HepG2 (cell line): ENCODE measurements around the gene CCL17. TPM values are rescaled to one million over a fixed set of nuclear protein-coding genes. Genes with fewer than 3 reads are reported as not detected.

Source experiments
- ATF4 ChIP-seq, 2 experiments: fragments of 450-650 bp in 1 of 2; sonication (generic) in 1 of 2; formaldehyde crosslinking; IDR thresholded peaks; 2 replicates each; pipeline versions ENCODE4 v1.5.0 to v1.8.0; 2020 to 2022; ENCODE audit warnings: mild to moderate bottlenecking in 1 of 2, missing genetic modification reagents in 1 of 2
- CBX1 ChIP-seq: IDR thresholded peaks from one replicate; pipeline ENCODE4 v1.6.1; 2016; ENCODE audit warnings: antibody characterized with exemption, low read depth
- CEBPB ChIP-seq: IDR thresholded peaks from 2 replicates; pipeline ENCODE4 v1.6.1; 2011; ENCODE audit warnings: low read depth, low read length, improper control_type of control experiment, borderline replicate concordance
- ELF3 ChIP-seq: IDR thresholded peaks from 2 replicates; pipeline ENCODE4 v1.6.1; 2016; ENCODE audit warnings: missing genetic modification reagents, missing compliant biosample characterization
- FOSL1 ChIP-seq: sonication (generic); formaldehyde crosslinking; IDR thresholded peaks from 2 replicates; pipeline ENCODE4 v1.9.0; 2021; ENCODE audit warnings: missing genetic modification reagents, borderline replicate concordance
- FOXP1 ChIP-seq, 2 experiments: fragments of 450-650 bp in 1 of 2; IDR thresholded peaks; 2 replicates each; pipeline ENCODE4 v1.6.1; 2017 to 2018; ENCODE audit warnings: antibody characterized with exemption in 1 of 2
- GATAD1 ChIP-seq: IDR thresholded peaks from 2 replicates; pipeline ENCODE4 v1.6.1; 2016; ENCODE audit warnings: missing genetic modification reagents, missing compliant biosample characterization
- IKZF1 ChIP-seq: fragments of 450-650 bp; IDR thresholded peaks from 2 replicates; pipeline ENCODE4 v1.7.1; 2016
- KDM5A ChIP-seq: fragments of 200-600 bp; sonication (generic); IDR thresholded peaks from 2 replicates; pipeline ENCODE4 v1.7.0; 2018; ENCODE audit warnings: antibody characterized with exemption, mild to moderate bottlenecking, low read length, borderline replicate concordance
- KLF15 ChIP-seq: sonication (generic); formaldehyde crosslinking; IDR thresholded peaks from 2 replicates; pipeline ENCODE4 v1.8.1; 2023; ENCODE audit warnings: borderline replicate concordance, mild to moderate bottlenecking, inconsistent platforms, missing genetic modification reagents, mixed read lengths
- NBN ChIP-seq: fragments of 450-650 bp; conservative IDR thresholded peaks from 2 replicates; pipeline ENCODE4 v1.6.1; 2017
- NCOA5 ChIP-seq: sonication (generic); formaldehyde crosslinking; IDR thresholded peaks from 2 replicates; pipeline ENCODE4 v1.4.0; 2020; ENCODE audit warnings: missing genetic modification reagents
- NR2F6 ChIP-seq, 2 experiments: IDR thresholded peaks; 2 replicates each; pipeline ENCODE4 v1.6.1; 2016; ENCODE audit warnings: antibody characterized with exemption in 1 of 2, mild to moderate bottlenecking in 1 of 2
- ONECUT2 ChIP-seq: sonication (generic); formaldehyde crosslinking; IDR thresholded peaks from 2 replicates; pipeline ENCODE4 v1.4.0; 2020; ENCODE audit warnings: missing genetic modification reagents
- PITX1 ChIP-seq: sonication (generic); formaldehyde crosslinking; IDR thresholded peaks from 2 replicates; pipeline ENCODE4 v1.5.1; 2020; ENCODE audit warnings: mild to moderate bottlenecking, missing genetic modification reagents
- POGK ChIP-seq: sonication (generic); formaldehyde crosslinking; conservative IDR thresholded peaks from 2 replicates; pipeline ENCODE4 v1.8.0; 2022; ENCODE audit warnings: mild to moderate bottlenecking, moderate library complexity, missing genetic modification reagents
- POLR2AphosphoS5 ChIP-seq: IDR thresholded peaks from 2 replicates; pipeline ENCODE4 v1.6.1; 2012; ENCODE audit warnings: low read depth, low read length
- SAP130 ChIP-seq: IDR thresholded peaks from 2 replicates; pipeline ENCODE4 v1.6.1; 2016; ENCODE audit warnings: low read depth
- SIN3A ChIP-seq: IDR thresholded peaks from 2 replicates; pipeline ENCODE4 v1.6.1; 2011; ENCODE audit warnings: low read depth, mild to moderate bottlenecking, control low read depth, low read length, borderline replicate concordance
- SMAD9 ChIP-seq: sonication (generic); formaldehyde crosslinking; IDR thresholded peaks from 2 replicates; pipeline ENCODE4 v1.5.1; 2020; ENCODE audit warnings: mild to moderate bottlenecking, missing genetic modification reagents
- SMYD3 ChIP-seq: sonication (generic); formaldehyde crosslinking; IDR thresholded peaks from 2 replicates; pipeline ENCODE4 v1.8.1; 2023; ENCODE audit warnings: mild to moderate bottlenecking, missing genetic modification reagents
- TBL1XR1 ChIP-seq: fragments of 150-350 bp; IDR thresholded peaks from 2 replicates; pipeline ENCODE4 v1.6.1; 2014; ENCODE audit warnings: borderline replicate concordance, low read length; ENCODE audit not compliant: partially characterized antibody
- TEF ChIP-seq: sonication (generic); formaldehyde crosslinking; IDR thresholded peaks from 2 replicates; pipeline ENCODE4 v1.5.0; 2020; ENCODE audit warnings: missing genetic modification reagents
- ZNF121 ChIP-seq: sonication (generic); formaldehyde crosslinking; IDR thresholded peaks from 2 replicates; pipeline ENCODE4 v1.5.0; 2020; ENCODE audit warnings: mild to moderate bottlenecking, missing genetic modification reagents
- ZNF253 ChIP-seq: sonication (generic); formaldehyde crosslinking; IDR thresholded peaks from 2 replicates; pipeline ENCODE4 v1.8.0; 2022; ENCODE audit warnings: mild to moderate bottlenecking, missing genetic modification reagents, borderline replicate concordance
- ZNF354B ChIP-seq: sonication (generic); formaldehyde crosslinking; IDR thresholded peaks from 2 replicates; pipeline ENCODE4 v1.8.0; 2022; ENCODE audit warnings: mild to moderate bottlenecking, missing genetic modification reagents
- ZNF382 ChIP-seq: sonication (generic); formaldehyde crosslinking; IDR thresholded peaks from 2 replicates; pipeline ENCODE4 v1.5.0; 2020; ENCODE audit warnings: missing genetic modification reagents, mild to moderate bottlenecking, borderline replicate concordance
- ZNF674 ChIP-seq: sonication (generic); formaldehyde crosslinking; IDR thresholded peaks from 2 replicates; pipeline ENCODE4 v1.5.0; 2020; ENCODE audit warnings: low read depth, mild to moderate bottlenecking, missing genetic modification reagents
- ZNF850 ChIP-seq: sonication (generic); formaldehyde crosslinking; conservative IDR thresholded peaks from 2 replicates; pipeline ENCODE4 v1.9.0; 2021; ENCODE audit warnings: mild to moderate bottlenecking, missing genetic modification reagents
- polyA plus RNA-seq, 8 experiments: library from polyadenylated mRNA; depleted of rRNA in 3 of 8; stranded (reverse) in 7 of 8; unstranded in 1 of 8; fragments of >200 nt; fragmentation: Illumina TruSeq in 4 of 8; extraction: Trizol in 4 of 8; gene quantifications; 2 replicates each; pipeline versions ENCODE4 v1.2.1 to v1.2.3, GENCODE V29; 2011 to 2016; ENCODE audit warnings: low read depth in 4 of 8, missing spikeins in 1 of 8, mixed read lengths in 1 of 8; ENCODE audit not compliant: insufficient read depth in 1 of 8
- total RNA-seq, 5 experiments: library from RNA; depleted of rRNA; stranded (reverse); fragments of >200 nt; fragmentation: Illumina TruSeq; extraction: Trizol; gene quantifications; 2 replicates each; pipeline ENCODE4 v1.2.3, GENCODE V29; 2016; ENCODE audit warnings: low read depth in 1 of 5

Gene CCL17
- total and polyA plus RNA-seq, 2 of the 13 experiments (the other 11 are each of a cell fraction or from before 2014, with no cell fraction given): not detected

- TF ChIP-seq POGK (CRISPR knock-in tag): peak; percentile 63
- TF ChIP-seq ZNF850 (CRISPR knock-in tag): no peak
- peak; percentile 29; the same call in 1 of the 2 replicates for TF ChIP-seq ZNF253
- TF ChIP-seq FOXP1 (IDR thresholded peaks at IDR 0.05): no peak
- TF ChIP-seq FOXP1 (CRISPR knock-in tag; IDR thresholded peaks at IDR 0.05): peak; percentile 85; the same call in 1 of the 2 replicates
- TF ChIP-seq IKZF1: no peak
- peak; percentile 46; the same call in 1 of the 2 replicates for TF ChIP-seq ONECUT2
- TF ChIP-seq KDM5A: peak; percentile 80; the same call in 1 of the 2 replicates
- TF ChIP-seq CEBPB: no peak
- TF ChIP-seq POLR2AphosphoS5: peak; percentile 86
- 0 out of 2 replicates have a peak, but pooled peaks have one; percentile 75 for TF ChIP-seq TEF (CRISPR knock-in tag)
- TF ChIP-seq CBX1: no peak
- no peak for TF ChIP-seq SMYD3
- peak; percentile 36; the same call in 1 of the 2 replicates for TF ChIP-seq SIN3A
- no peak for TF ChIP-seq ZNF354B
- peak; percentile 96; the same call in 1 of the 2 replicates for TF ChIP-seq SAP130 (CRISPR knock-in tag)
- TF ChIP-seq FOSL1: no peak
- TF ChIP-seq ELF3 (CRISPR knock-in tag): peak; percentile 82; the same call in 1 of the 2 replicates
- TF ChIP-seq TBL1XR1: peak; percentile 96
- no peak for TF ChIP-seq ZNF121 (CRISPR knock-in tag)
- TF ChIP-seq PITX1: peak; percentile 99
- no peak for TF ChIP-seq NCOA5
- TF ChIP-seq NBN: no peak
- TF ChIP-seq ATF4 (CRISPR knock-in tag; IDR thresholded peaks at IDR 0.05): peak in 1 of 2 experiments; percentile 69; a peak in 2 of 4 replicates
- TF ChIP-seq ZNF382: no peak
- TF ChIP-seq KLF15 (CRISPR knock-in tag): peak; percentile 17; the same call in 1 of the 2 replicates
- no peak; the same call in 1 of the 2 replicates for TF ChIP-seq SMAD9 (CRISPR knock-in tag)
- TF ChIP-seq ZNF674: peak; percentile 36; the same call in 1 of the 2 replicates
- TF ChIP-seq NR2F6 (IDR thresholded peaks at IDR 0.05): no peak; the same call in none of the 2 replicates
- peak; percentile 5; the same call in 1 of the 2 replicates for TF ChIP-seq NR2F6 (CRISPR knock-in tag; IDR thresholded peaks at IDR 0.05)
- TF ChIP-seq GATAD1 (CRISPR knock-in tag): no peak
Observed at GRCh38 chr16:57372372-57373116, 32.0 kb upstream of the CCL17 start, which contains the start of gene CX3CL1 (continued).
